Measurements from ENCODE around the gene PHLPP2.

The PHLPP2 gene

GRCh38 chr16:71647391-71647790 lies 77.1 kb downstream of the PHLPP2 start:
- H3K27ac ChIP-seq: no peak overlapping the region
- no peaks in the 10 kb centered on the region for H3K36me3 ChIP-seq (ENCODE audit: control insufficient read depth, insufficient read depth, low read length)
- H3K4me2 ChIP-seq (ENCODE audit: low read length): no peak overlapping the region
- H3K9ac ChIP-seq: no peak overlapping the region
- H3K4me3 ChIP-seq (ENCODE audit: low read depth, low read length): no peak overlapping the region
- no peak for TF ChIP-seq CTCF (IDR thresholded peaks at IDR 0.05)
- no peaks in the 10 kb centered on the region for H3K9me3 ChIP-seq (ENCODE audit: control insufficient read depth, low read length)
- no peaks in the 10 kb centered on the region for H3K27me3 ChIP-seq (ENCODE audit: control insufficient read depth, insufficient read depth, low read length)
- no peaks in the 10 kb centered on the region for H3K79me2 ChIP-seq
- no peak overlapping the region for H2AFZ ChIP-seq
- no peaks in the 10 kb centered on the region for H3K4me1 ChIP-seq

GRCh38 chr16:71645450-71645849 lies 79.1 kb downstream of the PHLPP2 start:
- no peaks in the 10 kb centered on the region for H3K36me3 ChIP-seq (ENCODE audit: control insufficient read depth, insufficient read depth, low read length)

GRCh38 chr16:71637398-71637797 lies 87.1 kb downstream of the PHLPP2 start:
- H3K27ac ChIP-seq: no peak overlapping the region

More at GRCh38 chr16:71645450-71645849, 79.1 kb downstream of the PHLPP2 start:
- Histone ChIP-seq H3K79me2 (no peaks in the 10 kb centered on the region), H3K9ac (no peak overlapping the region), H3K9me3 (ENCODE audit: control insufficient read depth, low read length) (no peaks in the 10 kb centered on the region), H2AFZ (no peak overlapping the region), H3K4me1 (no peaks in the 10 kb centered on the region), H3K27me3 (ENCODE audit: control insufficient read depth, insufficient read depth, low read length) (no peaks in the 10 kb centered on the region), H3K27ac (no peak overlapping the region), H3K4me2 (ENCODE audit: low read length) (no peak overlapping the region), H3K4me3 (ENCODE audit: low read depth, low read length) (no peak overlapping the region)
- no peak for TF ChIP-seq CTCF (IDR thresholded peaks at IDR 0.05)

GRCh38 chr16:71635632-71636031 lies 88.9 kb downstream of the PHLPP2 start:
- H3K4me1 ChIP-seq: no peaks in the 10 kb centered on the region
- no peaks in the 10 kb centered on the region for H3K79me2 ChIP-seq
- no peaks in the 10 kb centered on the region for H3K9me3 ChIP-seq (ENCODE audit: control insufficient read depth, low read length)
- no peak overlapping the region for H3K27ac ChIP-seq
- no peaks in the 10 kb centered on the region for H3K27me3 ChIP-seq (ENCODE audit: control insufficient read depth, insufficient read depth, low read length)
- H3K4me2 ChIP-seq (ENCODE audit: low read length): no peak overlapping the region
- H3K36me3 ChIP-seq (ENCODE audit: control insufficient read depth, insufficient read depth, low read length): no peaks in the 10 kb centered on the region
- no peak overlapping the region for H3K4me3 ChIP-seq (ENCODE audit: low read depth, low read length)
- H2AFZ ChIP-seq: no peak overlapping the region
- no peak overlapping the region for H3K9ac ChIP-seq
- no peak for TF ChIP-seq CTCF (IDR thresholded peaks at IDR 0.05)

More at GRCh38 chr16:71637398-71637797, 87.1 kb downstream of the PHLPP2 start:
- Histone ChIP-seq H3K9me3 (ENCODE audit: control insufficient read depth, low read length) (no peaks in the 10 kb centered on the region), H3K4me1 (no peaks in the 10 kb centered on the region), H3K27me3 (ENCODE audit: control insufficient read depth, insufficient read depth, low read length) (no peaks in the 10 kb centered on the region), H3K36me3 (ENCODE audit: control insufficient read depth, insufficient read depth, low read length) (no peaks in the 10 kb centered on the region), H3K9ac (no peak overlapping the region), H3K79me2 (no peaks in the 10 kb centered on the region), H2AFZ (no peak overlapping the region), H3K4me2 (ENCODE audit: low read length) (no peak overlapping the region), H3K4me3 (ENCODE audit: low read depth, low read length) (no peak overlapping the region)
- TF ChIP-seq CTCF (IDR thresholded peaks at IDR 0.05): no peak

- H3K9ac ChIP-seq: no peak overlapping the region
- no peak overlapping the region for H3K4me3 ChIP-seq (ENCODE audit: low read depth, low read length)
- no peaks in the 10 kb centered on the region for H3K4me1 ChIP-seq
- TF ChIP-seq CTCF (IDR thresholded peaks at IDR 0.05): no peak
- H3K79me2 ChIP-seq: no peaks in the 10 kb centered on the region
- no peak overlapping the region for H3K27ac ChIP-seq
- no peaks in the 10 kb centered on the region for H3K9me3 ChIP-seq (ENCODE audit: control insufficient read depth, low read length)
- H3K36me3 ChIP-seq (ENCODE audit: control insufficient read depth, insufficient read depth, low read length): no peaks in the 10 kb centered on the region
- no peaks in the 10 kb centered on the region for H3K27me3 ChIP-seq (ENCODE audit: control insufficient read depth, insufficient read depth, low read length)
- H2AFZ ChIP-seq: no peak overlapping the region
- no peak overlapping the region for H3K4me2 ChIP-seq (ENCODE audit: low read length)
Measured at GRCh38 chr16:71631776-71632175, 92.7 kb downstream of the PHLPP2 start.
